SH-SY5Y (cell line): ENCODE results near the gene ZNF133.

Experiments used
- GATA2 ChIP-seq: IDR thresholded peaks from 2 replicates; pipeline ENCODE4 v1.6.1; 2011; ENCODE audit warnings: mild to moderate bottlenecking, low read depth, low read length
- GATA3 ChIP-seq: IDR thresholded peaks from 2 replicates; pipeline ENCODE4 v1.6.1; 2011; ENCODE audit warnings: low read depth, mild to moderate bottlenecking, low read length, moderate library complexity

ZNF133 gene

GRCh38 chr20:18287915-18288748 lies at the start of gene ZNF133:
Gene ZNF133 (plus strand): TSS chr20:18288527. CDS start chr20:18305687, 17,160 bp downstream.
- no peak for TF ChIP-seq GATA3
- no peak for TF ChIP-seq GATA2

GRCh38 chr20:18240997-18241396 lies 47.3 kb upstream of the ZNF133 start:
- TF ChIP-seq GATA2 (no peak), GATA3 (no peak)

DNA sequence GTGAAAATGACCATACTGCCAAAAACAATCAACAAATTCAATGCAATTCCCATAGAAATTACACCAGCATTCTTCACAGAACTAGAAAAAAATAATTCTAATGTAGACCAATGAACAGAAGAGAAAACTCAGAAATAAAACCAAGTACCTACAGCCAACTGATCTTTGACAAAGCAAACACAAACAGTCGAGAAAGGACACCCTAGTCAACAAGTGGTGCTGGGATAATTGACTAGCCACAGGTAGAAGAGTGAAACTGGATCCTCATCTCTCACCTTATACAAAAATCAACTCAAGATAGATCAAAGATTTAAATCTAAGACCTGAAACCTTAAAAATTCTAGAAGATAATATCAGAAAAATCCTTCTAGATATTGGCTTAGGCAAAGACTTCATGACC lies 44.5 kb upstream of the ZNF133 start:
- TF ChIP-seq GATA3: no peak
- no peak for TF ChIP-seq GATA2

- TF ChIP-seq GATA3: no peak
Measured at GRCh38 chr20:18250217-18250616, 38.1 kb upstream of the ZNF133 start.

DNA sequence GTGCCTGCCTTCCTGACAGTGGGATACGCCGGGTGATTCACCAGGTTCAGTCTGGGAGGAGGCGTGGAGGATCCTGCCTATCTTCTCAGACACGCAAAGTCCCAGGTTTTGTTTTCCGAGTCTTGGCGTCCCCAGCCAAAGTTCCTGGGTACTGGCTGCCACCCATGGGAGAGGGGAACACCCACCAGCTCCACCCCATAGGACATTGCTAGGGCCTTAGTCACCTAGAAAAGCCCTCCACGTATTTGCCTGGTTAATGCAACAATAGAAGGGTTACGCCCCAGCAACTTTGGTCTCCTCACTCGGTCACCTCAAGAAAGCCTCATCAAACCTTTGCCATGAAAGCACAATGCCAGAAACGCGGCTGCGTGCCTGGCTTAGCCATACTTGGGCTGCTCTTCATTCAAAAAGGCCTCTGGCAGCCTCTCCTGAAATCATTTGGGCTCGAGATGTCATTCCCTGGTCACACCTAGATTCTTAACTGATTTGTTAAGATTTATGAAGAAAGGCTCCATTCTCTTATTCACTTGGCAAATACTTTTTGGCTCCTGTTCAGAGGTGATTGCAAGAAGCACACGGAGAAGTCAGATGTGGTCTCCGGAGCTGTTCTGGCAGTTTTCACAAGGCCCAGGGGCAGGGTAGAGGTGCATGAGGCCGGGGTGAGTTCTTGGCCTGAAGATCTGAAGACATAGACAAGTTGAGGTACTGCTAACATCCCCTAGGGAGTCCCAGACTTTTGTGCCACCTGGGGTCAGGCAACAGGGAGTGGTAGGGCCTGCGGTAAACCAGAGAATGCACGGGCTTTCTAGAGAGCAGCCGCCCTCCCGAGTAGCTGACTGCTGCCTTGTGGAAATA lies 35.5 kb upstream of the ZNF133 start:
- no peak for TF ChIP-seq GATA2
- no peak for TF ChIP-seq GATA3

DNA sequence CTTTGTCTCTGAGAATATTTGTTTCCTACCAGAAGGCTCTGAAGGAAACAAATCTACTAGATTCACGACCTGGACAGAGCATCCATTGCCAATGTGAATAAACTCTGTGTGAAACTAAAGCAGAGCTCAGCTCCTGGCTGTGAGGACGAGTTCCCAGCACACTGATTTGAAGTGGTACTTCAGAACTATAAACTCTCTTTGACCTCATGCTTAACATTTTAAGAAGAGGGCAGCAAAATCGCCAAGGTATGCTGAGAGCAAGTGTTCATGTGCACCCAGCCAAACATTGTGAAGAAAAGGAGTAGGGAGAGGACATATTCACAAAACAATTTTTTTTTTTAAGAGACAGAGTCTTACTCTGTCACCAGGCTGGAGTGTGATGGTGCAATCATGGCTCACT lies 33.7 kb upstream of the ZNF133 start:
- no peak for TF ChIP-seq GATA2
- no peak for TF ChIP-seq GATA3

- TF ChIP-seq GATA2: no peak
- no peak for TF ChIP-seq GATA3
Measured at GRCh38 chr20:18255526-18255925, 32.8 kb upstream of the ZNF133 start.

DNA sequence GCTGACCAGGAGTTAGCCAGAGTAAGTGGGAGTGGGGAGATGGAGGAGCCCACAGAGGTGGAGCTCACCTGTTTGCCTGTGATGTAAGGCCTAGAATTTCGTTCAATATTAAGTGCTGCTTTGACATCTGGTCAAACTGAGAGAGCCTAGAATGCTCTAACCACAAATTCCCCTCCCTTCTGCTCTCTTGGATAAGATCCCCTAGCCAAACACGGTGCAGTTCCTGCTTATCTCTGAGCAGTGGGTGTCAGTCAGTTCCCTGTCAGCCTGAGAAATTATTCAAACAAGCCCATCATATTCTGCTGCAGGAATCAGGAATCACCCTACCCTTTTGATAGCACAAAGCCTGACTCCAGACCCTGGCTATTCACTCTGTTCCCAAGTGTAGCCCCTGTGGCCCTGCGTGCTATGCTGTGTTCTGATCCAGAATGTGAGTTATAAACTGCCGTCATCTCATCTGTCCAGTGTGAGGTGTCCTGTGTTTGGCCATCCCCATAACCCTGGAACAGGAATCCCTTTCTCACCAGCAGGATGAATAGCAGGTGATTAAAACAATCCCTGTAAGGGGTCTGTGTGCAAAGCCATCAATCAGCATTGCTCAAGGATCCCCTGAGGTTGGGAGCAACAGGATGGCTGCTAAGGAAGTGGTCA lies 31.8 kb upstream of the ZNF133 start:
- TF ChIP-seq GATA2: no peak
- no peak for TF ChIP-seq GATA3

- TF ChIP-seq GATA2: no peak
Measured at GRCh38 chr20:18258126-18258860, 30.0 kb upstream of the ZNF133 start.

DNA sequence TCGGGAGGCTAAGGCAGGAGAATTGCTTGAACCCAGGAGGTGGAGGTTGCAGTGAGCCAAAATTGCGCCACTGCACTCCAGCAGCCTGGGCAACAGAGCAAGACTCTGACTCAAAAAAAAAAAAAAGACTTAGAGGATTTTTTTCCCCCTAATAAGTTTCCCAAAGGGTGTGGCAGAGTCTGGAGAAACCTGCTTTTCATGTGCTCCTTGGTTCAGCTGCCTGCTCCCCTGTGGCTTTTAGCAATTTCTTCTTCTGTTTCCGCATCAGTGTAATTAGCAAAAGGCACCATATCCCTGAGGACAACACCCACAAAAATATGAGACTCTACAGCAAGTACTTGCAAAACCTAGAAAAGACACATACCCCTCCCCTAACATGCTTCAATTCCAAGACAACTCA lies 28.6 kb upstream of the ZNF133 start:
- TF ChIP-seq GATA3: no peak
- TF ChIP-seq GATA2: no peak

GRCh38 chr20:18263723-18264122 lies 24.6 kb upstream of the ZNF133 start:
- no peak for TF ChIP-seq GATA2
- no peak for TF ChIP-seq GATA3

DNA sequence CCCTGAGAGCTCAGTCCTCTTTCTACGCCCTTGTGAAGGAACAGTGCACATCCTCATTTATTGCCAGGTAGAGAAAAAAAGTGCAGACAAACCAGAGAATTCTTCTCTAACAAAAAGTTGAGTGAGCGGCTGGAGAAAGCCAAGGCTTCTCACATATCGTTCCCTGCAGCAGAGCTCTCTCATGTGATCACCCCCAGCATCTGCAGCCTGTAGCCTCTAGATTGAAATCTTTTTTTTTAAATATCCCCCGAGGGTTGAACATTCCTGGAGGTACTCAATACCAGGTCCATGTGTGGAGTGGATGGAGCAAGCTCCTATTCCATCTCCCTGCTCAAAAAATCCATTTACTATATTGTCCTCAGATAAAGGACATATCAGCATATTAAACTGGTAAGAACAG lies 22.9 kb upstream of the ZNF133 start:
- no peak for TF ChIP-seq GATA3
- no peak for TF ChIP-seq GATA2

- no peak for TF ChIP-seq GATA3
Measured at GRCh38 chr20:18266282-18266681, 22.0 kb upstream of the ZNF133 start.

DNA sequence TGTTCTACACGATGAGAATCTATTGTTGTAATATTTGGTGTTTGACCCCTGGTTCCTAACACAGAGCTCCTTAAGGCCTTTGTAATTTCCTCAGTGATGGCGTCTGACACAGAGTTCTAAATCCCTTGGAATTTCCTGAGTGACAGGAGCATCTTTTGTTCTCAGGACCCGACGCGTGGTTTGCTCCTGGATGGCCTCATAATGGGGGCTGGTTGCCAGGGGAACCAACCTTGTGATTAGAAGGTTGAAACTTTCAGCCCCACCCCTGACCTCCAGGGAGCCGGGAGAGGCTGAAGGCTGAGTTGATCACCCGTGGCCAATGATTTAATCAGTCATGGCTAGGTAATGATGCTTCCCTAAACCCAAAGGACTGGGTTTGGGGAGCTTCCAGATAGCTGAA lies 20.5 kb upstream of the ZNF133 start:
- TF ChIP-seq GATA2: no peak
- no peak for TF ChIP-seq GATA3
